HFF-Myc (cell line): ENCODE results near the gene OR2T8.
"Not testable (repeated sequence)": the region's sequence is repeated elsewhere in the genome, so short reads cannot be mapped to it uniquely, and the experiment has no call there.

Experiments
- DNase-seq: peaks from one replicate; pipeline ENCODE4 v3.0.0-alpha.2; 2011; ENCODE audit warnings: low read depth; ENCODE audit errors: extremely low read depth
- H3K4me3 ChIP-seq: replicated peaks from 2 replicates; pipeline ENCODE4 v1.5.1; 2011; ENCODE audit warnings: low read depth, mild to moderate bottlenecking, control low read depth, low read length
- CTCF ChIP-seq: IDR thresholded peaks from 2 replicates; pipeline ENCODE4 v1.5.1; 2012; ENCODE audit warnings: mild to moderate bottlenecking, low read depth, low read length, control low read depth; ENCODE audit errors: missing control alignments

The OR2T8 gene

GRCh38 chr1:247923941-247924340 lies 3.9 kb downstream of the OR2T8 start:
- TF ChIP-seq CTCF = no peak
- DNase-seq = no peak

GRCh38 chr1:247924868-247925267 lies 4.8 kb downstream of the OR2T8 start, which contains the start of gene OR2AJ1:
Gene OR2AJ1 (plus strand): TSS chr1:247924889. CDS start chr1:247933769, 8,880 bp downstream.
- DNase-seq = no peak
- no peak for TF ChIP-seq CTCF
- no peak within 1 kb of the TSS for H3K4me3 ChIP-seq

More at GRCh38 chr1:247923941-247924340, 3.9 kb downstream of the OR2T8 start:
- no peak overlapping the region for H3K4me3 ChIP-seq

GRCh38 chr1:247933989-247934388 lies 13.9 kb downstream of the OR2T8 start:
- TF ChIP-seq CTCF = no peak
- H3K4me3 ChIP-seq = no peak overlapping the region
- no peak for DNase-seq

DNA sequence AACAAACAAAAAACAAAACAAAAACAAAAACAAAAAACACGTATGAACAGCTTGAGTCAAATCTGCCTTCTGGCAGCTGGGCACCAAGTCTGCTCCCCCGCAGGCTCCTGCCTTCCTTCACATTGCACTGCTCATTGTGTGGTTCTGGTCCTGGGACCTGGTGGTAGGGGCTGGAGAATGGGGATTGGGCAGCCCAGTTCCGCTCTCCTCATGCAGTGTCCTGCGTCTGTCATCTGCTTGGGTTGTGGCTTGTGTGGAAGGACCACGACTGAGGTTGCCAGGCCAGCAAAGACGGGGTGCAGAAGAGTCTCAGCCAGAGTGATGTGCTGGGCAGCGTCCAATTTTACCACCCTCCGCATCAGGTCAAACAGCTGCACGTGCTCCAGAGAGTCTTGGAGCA lies 15.7 kb downstream of the OR2T8 start:
- no peak overlapping the region for H3K4me3 ChIP-seq
- DNase-seq = no peak
- no peak for TF ChIP-seq CTCF

DNA sequence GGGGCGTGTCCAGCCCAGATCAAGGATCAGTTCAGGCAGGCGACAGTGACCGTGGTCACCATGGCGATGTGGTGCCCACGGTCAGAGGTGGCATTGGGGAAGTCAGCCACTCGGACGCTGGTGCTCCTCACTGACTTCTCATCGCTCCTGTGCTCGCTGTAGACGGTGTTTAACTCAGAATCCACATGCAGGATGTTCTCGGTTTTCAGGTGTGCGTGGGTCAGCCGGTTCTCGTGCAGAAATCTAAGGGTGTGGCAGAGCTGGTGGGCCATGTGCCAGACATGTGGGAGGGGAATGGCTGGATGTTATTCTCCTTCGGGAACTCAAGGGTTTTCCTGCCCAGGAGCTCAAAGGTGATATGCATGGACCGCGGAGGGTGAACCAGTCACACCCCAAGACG lies 16.4 kb downstream of the OR2T8 start:
- TF ChIP-seq CTCF = no peak
- DNase-seq = no peak
- H3K4me3 ChIP-seq = no peak overlapping the region

- TF ChIP-seq CTCF = peak; percentile 54
- not testable (repeated sequence) for H3K4me3 ChIP-seq, DNase-seq
These were observed 17.1 kb downstream of the OR2T8 start for GRCh38 chr1:247936965-247937734.
